Skeletal muscle satellite cell (primary cell): ENCODE data around the gene TRIM71.
"Not testable (repeated sequence)": the region's sequence is repeated elsewhere in the genome, so short reads cannot be mapped to it uniquely, and the experiment has no call there.

Experiments used
- H3K27me3 ChIP-seq: 2 replicates; pipeline ENCODE4 v1.7.0; 2013; ENCODE audit warnings: low read length; ENCODE audit not compliant: control insufficient read depth, insufficient read depth
- H3K36me3 ChIP-seq: 2 replicates; pipeline ENCODE4 v1.7.0; 2013; ENCODE audit warnings: mild to moderate bottlenecking, control low read depth, low read length; ENCODE audit not compliant: insufficient read depth
- H3K4me1 ChIP-seq: 2 replicates; pipeline ENCODE4 v1.7.0; 2013; ENCODE audit warnings: low read length; ENCODE audit not compliant: control insufficient read depth, insufficient read depth
- H3K4me2 ChIP-seq: 2 replicates; pipeline ENCODE4 v1.7.0; 2013; ENCODE audit warnings: mild to moderate bottlenecking, low read length
- H3K4me3 ChIP-seq: 2 replicates; pipeline ENCODE4 v1.7.0; 2013; ENCODE audit warnings: low read length
- H3K9ac ChIP-seq: 2 replicates; pipeline ENCODE4 v1.7.0; 2013; ENCODE audit warnings: mild to moderate bottlenecking, low read depth, low read length, moderate library complexity
- H3K9me3 ChIP-seq: replicated peaks from 2 replicates; pipeline ENCODE4 v1.7.0; 2013; ENCODE audit warnings: mild to moderate bottlenecking, control low read depth, low read length

The TRIM71 gene

DNA sequence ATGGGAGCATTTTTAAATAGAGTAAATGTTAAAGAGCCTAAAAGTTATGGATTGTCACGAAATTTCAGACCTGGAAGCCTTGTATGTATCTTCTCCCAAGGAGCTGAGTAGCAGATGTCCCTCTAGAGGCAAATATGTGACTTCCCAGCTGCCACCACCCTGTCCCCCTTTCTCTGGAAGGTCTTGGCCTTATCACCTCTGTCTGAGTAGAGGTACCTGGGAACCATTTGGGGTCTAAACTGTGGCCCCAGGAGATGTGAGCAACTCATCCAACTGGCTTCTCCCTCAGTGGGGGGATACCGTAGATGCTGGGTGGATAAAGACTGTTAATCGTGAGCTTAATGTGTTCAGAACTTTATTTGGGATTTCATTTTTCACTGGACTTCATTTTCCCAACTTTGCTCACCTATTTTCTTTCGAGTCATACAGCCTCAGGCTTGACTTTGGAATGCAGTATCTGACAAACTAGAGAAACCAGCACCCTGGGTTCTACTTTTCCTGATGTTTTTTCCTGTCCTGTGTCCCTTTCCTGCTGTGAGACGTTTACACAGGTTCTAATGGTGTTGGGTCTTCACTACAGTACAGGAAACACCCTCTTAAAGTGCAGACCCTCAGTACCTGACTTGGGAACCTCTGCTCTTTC lies 80.3 kb downstream of the TRIM71 start:
- no peaks in the 10 kb centered on the region for H3K4me1 ChIP-seq
- H3K27me3 ChIP-seq = peaks cover 83% of the 10 kb centered on the region
- no peak overlapping the region for H3K4me3 ChIP-seq
- no peak overlapping the region for H3K4me2 ChIP-seq
- H3K36me3 ChIP-seq = no peaks in the 10 kb centered on the region
- no peaks in the 10 kb centered on the region for H3K9me3 ChIP-seq
- H3K9ac ChIP-seq = no peak overlapping the region

DNA sequence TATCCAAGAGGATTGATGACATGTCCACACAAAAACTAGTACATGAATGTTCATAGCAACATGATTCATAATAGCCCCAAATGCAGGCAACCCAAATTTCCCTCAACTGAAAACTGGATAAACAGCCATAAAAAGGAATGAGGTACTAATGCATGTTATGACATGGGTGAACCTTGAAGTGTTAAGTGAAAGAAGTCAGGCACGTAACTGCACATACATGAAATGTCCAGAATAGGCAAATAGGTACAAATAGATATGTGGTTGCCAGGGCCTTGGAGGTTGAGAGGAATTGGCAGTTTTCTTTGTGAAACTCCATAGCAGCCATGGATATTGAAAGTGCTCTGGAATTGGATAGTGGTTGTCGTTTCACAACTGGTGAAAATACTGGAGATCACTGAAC lies 81.5 kb downstream of the TRIM71 start:
- H3K4me1 ChIP-seq = no peaks in the 10 kb centered on the region
- H3K4me3 ChIP-seq = no peak overlapping the region
- H3K27me3 ChIP-seq = peaks cover 71% of the 10 kb centered on the region
- H3K4me2 ChIP-seq = no peak overlapping the region
- H3K9ac ChIP-seq = no peak overlapping the region
- no peaks in the 10 kb centered on the region for H3K9me3 ChIP-seq
- no peaks in the 10 kb centered on the region for H3K36me3 ChIP-seq

DNA sequence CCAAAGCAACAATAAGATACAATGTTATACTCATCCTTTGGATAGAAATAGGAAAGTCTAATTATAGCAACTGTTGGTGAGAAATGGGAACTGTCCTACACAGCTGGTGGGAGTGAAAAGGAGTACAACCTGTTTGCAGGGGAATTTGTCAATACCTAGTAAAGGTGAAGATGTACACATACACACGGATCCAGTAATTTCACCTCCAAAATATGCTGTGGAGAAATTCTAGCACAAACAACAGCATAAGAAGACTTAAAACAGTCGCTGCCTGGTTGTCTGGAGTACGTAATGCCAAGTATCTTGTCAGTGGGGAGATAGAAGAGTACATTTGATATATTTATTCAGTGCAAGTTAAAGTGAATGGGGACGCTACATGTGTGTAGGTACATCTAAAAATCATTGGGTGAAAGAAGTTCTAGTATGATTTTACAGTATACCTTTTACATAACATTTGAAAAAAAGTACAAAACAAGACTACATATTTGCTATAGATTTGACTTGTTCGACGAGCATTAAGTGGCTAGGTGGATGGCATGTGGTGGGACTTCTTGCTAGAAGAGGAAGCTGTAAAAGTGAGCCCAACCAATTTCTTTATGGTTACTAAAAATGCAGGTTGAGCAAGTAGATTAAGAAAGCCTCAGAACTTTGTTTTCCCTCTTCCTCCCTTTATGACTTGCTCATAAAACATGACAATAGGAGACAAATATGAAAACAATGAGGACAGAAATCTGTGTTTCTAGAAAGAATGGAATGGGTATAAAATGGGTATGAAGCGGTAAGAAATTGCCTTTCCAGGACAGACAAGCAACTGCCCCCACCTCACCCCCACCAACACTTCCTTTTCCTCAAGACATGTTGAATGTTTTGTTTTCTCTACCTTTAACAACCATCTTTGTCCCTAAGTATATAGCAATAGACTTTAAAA lies 83.5 kb downstream of the TRIM71 start:
- Histone ChIP-seq H3K36me3 (no peaks in the 10 kb centered on the region), H3K27me3 (peaks cover 52% of the 10 kb centered on the region), H3K4me3 (no peak overlapping the region), H3K9ac (no peak overlapping the region), H3K4me2 (no peak overlapping the region), H3K9me3 (no peaks in the 10 kb centered on the region), H3K4me1 (no peaks in the 10 kb centered on the region)

DNA sequence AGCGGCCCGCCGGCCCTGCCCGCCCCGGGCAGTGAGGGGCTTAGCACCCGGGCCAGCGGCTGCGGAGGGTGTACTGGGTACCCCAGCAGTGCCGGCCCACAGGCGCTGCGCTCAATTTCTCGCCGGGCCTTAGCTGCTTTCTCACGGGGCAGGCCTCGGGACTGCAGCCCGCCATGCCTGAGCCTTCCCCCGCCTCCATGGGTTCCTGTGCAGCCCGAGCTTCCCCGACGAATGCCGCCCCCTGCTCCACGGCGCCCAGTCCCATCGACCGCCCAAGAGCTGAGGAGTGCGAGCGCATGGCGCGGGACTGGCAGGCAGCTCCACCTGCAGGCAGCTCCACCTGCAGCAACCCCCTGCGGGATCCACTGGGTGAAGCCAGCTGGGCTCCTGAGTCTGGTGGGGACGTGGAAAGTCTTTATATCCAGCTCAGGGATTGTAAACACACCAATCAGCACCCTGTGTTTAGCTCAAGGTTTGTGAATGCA lies 85.1 kb downstream of the TRIM71 start:
- Histone ChIP-seq H3K4me2 (peak overlapping the region; percentile 15), H3K27me3 (peaks cover 38% of the 10 kb centered on the region)
- not testable (repeated sequence) for H3K36me3 ChIP-seq, H3K4me3 ChIP-seq, H3K4me1 ChIP-seq, H3K9me3 ChIP-seq, H3K9ac ChIP-seq

DNA sequence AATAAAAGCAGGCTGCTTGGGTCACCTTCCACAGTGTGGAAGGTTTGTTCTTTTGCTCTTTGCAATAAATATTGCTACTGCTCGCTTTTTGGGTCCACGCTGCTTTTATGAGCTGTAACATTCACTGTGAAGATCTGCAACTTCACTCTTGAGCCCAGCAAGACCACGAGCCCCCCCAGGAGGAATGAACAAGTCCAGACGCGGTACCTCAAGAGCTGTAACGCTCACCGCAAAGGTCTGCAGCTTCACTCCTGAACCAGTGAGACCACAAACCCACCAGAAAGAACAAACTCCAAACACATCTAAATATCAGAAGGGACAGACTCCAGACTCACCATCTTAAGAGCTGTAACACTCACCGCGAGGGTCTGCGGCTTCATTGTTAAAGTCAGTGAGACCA lies 86.2 kb downstream of the TRIM71 start:
- Histone ChIP-seq H3K27me3 (peaks cover 28% of the 10 kb centered on the region), H3K36me3 (no peaks in the 10 kb centered on the region), H3K4me3 (no peak overlapping the region), H3K9me3 (no peaks in the 10 kb centered on the region), H3K4me2 (no peak overlapping the region), H3K4me1 (no peaks in the 10 kb centered on the region), H3K9ac (no peak overlapping the region)

DNA sequence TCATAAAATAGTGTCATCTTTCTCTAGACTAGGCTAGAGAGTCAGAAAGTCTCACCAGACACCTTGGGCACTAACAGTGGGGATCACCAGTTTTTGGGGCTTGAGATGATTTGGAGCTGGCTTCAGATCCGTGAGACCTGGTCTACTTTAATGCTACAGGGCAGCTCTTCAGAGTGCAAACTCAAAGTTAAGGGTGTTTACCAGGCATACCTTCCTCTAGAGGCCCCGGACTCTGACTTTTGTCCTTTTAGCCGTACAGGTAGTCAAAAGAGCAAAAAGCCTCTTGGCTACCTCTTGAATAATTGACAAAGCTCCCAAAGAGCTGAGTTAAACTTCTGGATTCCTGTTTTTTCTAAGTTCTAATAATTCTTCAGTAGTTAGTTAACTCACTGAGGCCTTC lies 92.2 kb downstream of the TRIM71 start:
- no peak overlapping the region for H3K4me2 ChIP-seq
- no peak overlapping the region for H3K4me3 ChIP-seq
- no peaks in the 10 kb centered on the region for H3K9me3 ChIP-seq
- no peak overlapping the region for H3K9ac ChIP-seq
- H3K4me1 ChIP-seq = no peaks in the 10 kb centered on the region
- H3K27me3 ChIP-seq = peaks cover 2% of the 10 kb centered on the region
- no peaks in the 10 kb centered on the region for H3K36me3 ChIP-seq

DNA sequence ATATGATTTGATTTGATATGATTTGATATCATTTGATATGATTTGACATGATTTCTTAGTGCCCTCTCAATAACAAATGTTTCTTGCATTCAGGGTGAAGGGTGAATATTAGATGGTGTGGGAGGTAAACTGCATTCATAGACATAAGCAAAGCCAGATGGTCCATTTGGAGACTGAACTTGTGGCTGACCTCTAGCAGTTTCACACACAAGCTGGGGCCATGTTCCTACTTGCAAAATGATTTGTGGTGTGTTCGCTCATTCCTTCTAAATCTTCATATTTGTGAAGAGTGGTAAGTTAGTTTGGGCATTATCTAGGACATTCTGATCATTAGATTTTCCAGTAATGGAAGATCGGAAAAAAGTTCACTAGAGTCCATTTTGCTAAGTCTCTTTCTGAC lies 93.2 kb downstream of the TRIM71 start:
- Histone ChIP-seq H3K9me3 (no peaks in the 10 kb centered on the region), H3K36me3 (no peaks in the 10 kb centered on the region), H3K4me1 (no peaks in the 10 kb centered on the region), H3K9ac (no peak overlapping the region), H3K4me3 (no peak overlapping the region), H3K4me2 (no peak overlapping the region), H3K27me3 (peaks cover 2% of the 10 kb centered on the region)

DNA sequence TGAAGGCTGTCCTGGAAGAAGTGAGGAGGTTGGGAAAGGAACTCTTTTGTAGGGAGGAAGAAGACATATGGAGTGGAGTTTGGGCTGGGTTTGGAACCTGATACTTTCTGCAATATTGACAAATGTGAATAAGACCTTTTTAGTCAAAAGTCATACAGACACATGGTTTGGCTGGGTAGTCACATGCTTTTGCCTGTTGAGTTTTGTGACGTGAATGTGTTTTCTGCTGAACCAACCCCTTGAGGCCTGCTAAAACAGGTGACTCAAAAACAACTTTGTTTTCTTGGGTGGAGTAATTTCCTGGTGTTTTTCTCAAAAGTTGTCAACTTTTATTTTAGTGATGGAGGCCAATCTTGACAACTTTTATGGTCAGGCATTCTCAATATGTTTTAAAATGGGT lies 94.2 kb downstream of the TRIM71 start:
- Histone ChIP-seq H3K27me3 (peaks cover 2% of the 10 kb centered on the region), H3K4me1 (no peaks in the 10 kb centered on the region), H3K9me3 (no peaks in the 10 kb centered on the region), H3K4me3 (no peak overlapping the region), H3K4me2 (no peak overlapping the region), H3K9ac (no peak overlapping the region), H3K36me3 (no peaks in the 10 kb centered on the region)

DNA sequence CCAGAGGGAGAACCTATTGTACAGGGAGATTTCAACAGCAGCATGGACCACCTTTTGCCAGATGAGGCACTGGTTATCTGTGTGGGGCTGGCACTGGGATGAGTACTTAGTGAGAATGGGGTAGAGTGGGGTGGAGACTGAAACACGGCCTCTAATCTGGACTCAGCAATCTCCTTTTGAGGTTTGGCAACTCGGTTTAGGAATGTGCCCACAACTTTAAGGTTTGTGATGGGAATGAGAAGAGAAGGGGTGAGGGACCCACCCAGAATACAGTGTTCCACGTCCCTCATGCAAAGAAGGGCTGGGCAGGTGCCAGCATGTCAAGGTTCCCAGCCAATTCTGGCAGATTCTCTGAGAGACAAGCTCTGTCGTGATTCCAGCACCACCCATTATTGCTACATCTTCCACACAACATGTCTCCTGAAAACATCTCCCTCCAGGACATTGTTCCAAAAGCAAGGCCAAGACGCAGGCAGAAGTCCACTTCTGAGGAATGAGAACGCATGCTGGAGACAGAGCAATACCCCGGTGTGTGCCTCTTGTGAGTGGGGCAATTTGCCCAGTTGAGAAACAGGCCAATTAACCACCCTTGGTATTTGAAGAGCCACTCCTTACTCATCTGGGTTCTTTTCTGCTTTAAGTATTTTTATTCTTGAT lies 96.1 kb downstream of the TRIM71 start:
- no peaks in the 10 kb centered on the region for H3K36me3 ChIP-seq
- H3K27me3 ChIP-seq = peaks cover 5% of the 10 kb centered on the region
- H3K4me1 ChIP-seq = no peaks in the 10 kb centered on the region
- H3K4me2 ChIP-seq = no peak overlapping the region
- H3K9me3 ChIP-seq = no peaks in the 10 kb centered on the region
- no peak overlapping the region for H3K4me3 ChIP-seq
- H3K9ac ChIP-seq = no peak overlapping the region

DNA sequence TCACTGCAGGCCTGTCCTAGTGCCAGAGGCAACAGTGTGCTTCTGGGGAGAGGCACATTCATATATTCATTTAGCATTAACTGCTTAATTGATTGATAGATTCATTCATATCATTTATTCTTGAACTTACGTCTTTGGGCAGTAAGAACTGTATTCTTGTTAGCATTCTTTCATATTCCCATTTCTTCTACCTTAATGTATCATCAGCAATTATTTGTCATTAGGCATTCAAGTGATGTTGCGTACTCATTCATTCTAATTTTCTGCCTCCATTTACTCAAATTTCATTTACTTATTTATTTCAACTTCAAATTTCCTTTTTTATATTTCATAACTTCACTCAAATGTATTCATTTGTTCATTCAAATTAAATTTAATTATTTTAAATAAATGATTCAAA lies 102.1 kb downstream of the TRIM71 start:
- Histone ChIP-seq H3K4me2 (no peak overlapping the region), H3K9me3 (no peaks in the 10 kb centered on the region)

DNA sequence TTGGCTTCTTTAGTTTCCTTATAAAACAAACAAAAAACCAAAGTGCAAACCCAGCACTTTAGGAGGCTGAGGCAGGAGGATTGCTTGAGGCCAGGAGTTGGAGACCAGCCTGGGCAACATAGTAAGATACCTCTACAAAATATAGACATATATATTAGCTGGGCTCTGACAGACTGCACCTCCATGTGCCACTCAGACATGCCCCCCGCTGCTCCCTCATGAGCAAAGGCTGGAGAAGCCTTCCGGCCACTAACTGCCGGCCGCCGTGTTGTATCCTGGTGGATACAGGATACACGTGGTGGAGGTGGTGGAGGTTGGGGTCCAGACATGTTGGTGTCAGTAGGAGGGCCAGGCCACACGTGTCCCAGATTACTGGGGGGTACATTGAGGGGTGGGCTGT lies 104.3 kb downstream of the TRIM71 start:
- Histone ChIP-seq H3K4me3 (no peak overlapping the region), H3K4me2 (no peak overlapping the region), H3K27me3 (peaks cover 30% of the 10 kb centered on the region), H3K4me1 (no peaks in the 10 kb centered on the region), H3K9ac (no peak overlapping the region), H3K9me3 (no peaks in the 10 kb centered on the region), H3K36me3 (no peaks in the 10 kb centered on the region)

More for the DNA sequence above, 102.1 kb downstream of the TRIM71 start:
- Histone ChIP-seq H3K27me3 (peaks cover 21% of the 10 kb centered on the region), H3K4me3 (no peak overlapping the region), H3K4me1 (no peaks in the 10 kb centered on the region), H3K9ac (no peak overlapping the region), H3K36me3 (no peaks in the 10 kb centered on the region)
